ENCODE measurements around the gene ITGAV.

DNA sequence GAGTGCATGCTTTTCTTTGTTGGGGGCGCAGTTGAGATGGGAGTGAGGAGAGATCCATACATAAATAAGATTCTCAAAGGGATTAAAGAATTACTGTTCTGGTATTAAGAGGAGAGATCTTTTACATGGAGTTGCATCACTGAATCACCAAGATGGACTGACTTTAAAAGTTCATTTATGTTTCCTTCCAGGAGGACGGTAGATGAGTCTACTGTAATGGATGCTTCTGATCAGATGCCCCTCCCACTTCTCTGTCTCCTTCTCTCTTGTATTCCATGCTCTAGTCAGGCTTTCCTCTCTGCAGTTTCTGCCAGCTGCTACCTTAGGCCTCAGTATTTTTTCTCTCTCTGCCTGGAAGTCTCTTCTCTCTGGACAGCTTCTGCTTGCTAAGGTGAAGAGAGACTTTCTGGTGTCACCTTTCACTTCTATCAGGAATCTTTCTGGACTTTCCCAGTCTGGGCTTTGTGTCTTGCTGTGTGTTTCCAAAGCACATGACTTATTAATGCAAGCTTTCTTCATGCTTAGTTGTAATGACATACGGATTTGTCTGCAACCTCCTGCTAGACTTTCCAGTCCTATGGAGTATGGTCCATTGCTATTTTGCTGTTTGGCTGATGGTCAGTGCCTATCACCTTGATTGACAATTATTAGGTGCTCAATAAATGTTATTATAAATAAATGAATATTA is 127.6 kb downstream of the ITGAV start:
- TF ChIP-seq, protein P1, sequence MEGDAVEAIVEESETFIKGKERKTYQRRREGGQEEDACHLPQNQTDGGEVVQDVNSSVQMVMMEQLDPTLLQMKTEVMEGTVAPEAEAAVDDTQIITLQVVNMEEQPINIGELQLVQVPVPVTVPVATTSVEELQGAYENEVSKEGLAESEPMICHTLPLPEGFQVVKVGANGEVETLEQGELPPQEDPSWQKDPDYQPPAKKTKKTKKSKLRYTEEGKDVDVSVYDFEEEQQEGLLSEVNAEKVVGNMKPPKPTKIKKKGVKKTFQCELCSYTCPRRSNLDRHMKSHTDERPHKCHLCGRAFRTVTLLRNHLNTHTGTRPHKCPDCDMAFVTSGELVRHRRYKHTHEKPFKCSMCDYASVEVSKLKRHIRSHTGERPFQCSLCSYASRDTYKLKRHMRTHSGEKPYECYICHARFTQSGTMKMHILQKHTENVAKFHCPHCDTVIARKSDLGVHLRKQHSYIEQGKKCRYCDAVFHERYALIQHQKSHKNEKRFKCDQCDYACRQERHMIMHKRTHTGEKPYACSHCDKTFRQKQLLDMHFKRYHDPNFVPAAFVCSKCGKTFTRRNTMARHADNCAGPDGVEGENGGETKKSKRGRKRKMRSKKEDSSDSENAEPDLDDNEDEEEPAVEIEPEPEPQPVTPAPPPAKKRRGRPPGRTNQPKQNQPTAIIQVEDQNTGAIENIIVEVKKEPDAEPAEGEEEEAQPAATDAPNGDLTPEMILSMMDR (IDR thresholded peaks at IDR 0.05), result no peak
- TF ChIP-seq POLR2AphosphoS5 (IDR thresholded peaks at IDR 0.05), result no peak
- no peak for TF ChIP-seq POLR2A (IDR thresholded peaks at IDR 0.05; ENCODE audit: low read depth)

Measured in esophagus muscularis mucosa (tissue), 3 donors.